Fibroblast of gingiva (primary cell): ENCODE measurements around the gene CCDC197.
A peak's percentile ranks its signal among the peaks of the same experiment; 100 is the strongest.

Experiments
- DNase-seq: peaks from one replicate; pipeline ENCODE4 v3.0.0-alpha.2; 2011; ENCODE audit warnings: low read depth

The CCDC197 gene

DNA sequence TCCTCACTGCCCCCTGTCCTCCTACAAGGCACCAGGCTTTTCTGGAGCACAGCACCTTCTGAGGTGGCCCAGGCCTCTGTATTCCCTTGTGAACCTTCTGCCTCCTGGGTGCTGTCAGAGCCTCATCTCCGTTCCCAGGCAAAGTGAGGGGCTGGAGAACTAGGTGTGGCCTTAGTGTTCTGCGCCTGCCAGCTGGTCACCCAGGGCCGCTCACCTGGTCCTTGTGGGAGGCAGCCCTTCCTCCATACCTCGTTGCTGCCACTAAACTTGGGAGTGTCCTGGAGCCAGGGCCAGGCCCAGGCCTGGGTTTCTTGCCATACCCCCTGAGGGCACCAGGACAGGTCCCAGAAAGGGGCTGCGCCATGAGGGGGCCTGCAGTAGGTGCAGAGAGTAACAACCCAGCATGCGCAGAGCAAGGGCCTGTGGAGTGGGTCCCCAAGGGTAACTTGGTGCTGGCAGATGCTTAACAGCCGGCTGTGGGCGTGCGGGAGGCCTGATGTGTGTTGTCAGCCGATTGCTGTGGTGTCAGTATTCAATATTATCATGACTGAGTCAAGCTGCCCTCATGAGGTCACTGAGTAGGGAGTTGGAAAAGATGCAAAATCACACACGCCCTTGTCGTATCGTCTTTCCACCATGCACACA is 46.1 kb downstream of the CCDC197 start:
- peak; percentile 29 for DNase-seq

DNA sequence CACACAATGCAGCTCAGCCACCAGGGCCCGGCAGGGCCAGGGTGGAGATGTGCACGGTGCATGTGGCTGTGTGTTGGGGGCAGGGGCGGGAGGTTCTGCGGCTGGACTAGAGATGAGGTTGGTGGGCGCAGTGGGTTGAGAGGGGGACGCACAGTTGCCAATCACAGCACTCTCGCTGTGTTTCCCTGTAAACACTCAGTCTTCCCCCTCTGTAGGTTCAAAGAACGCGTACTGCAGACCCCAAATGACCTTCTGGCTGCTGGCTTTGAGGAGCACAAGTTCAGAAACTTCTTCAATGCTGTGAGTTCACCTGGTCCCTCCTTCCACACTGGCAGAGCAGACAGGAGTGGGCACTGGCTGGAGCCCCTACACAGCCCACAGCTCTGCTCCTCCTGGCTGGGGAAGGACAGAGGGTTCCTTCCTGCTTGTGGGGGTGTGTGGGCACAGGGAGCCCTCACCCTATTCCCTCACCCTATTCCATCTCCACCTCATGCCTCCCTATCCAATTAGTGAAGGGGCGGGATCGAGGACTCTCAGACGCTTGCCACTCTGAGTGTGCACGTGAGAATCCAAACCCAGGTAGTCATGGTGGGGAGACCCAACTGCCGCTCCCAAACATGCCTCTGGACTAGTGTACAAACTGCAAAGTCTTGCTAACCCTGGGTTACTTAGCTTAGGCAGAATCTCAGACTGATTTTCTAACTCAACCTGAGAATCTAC is 46.8 kb downstream of the CCDC197 start:
- no peak for DNase-seq

DNA sequence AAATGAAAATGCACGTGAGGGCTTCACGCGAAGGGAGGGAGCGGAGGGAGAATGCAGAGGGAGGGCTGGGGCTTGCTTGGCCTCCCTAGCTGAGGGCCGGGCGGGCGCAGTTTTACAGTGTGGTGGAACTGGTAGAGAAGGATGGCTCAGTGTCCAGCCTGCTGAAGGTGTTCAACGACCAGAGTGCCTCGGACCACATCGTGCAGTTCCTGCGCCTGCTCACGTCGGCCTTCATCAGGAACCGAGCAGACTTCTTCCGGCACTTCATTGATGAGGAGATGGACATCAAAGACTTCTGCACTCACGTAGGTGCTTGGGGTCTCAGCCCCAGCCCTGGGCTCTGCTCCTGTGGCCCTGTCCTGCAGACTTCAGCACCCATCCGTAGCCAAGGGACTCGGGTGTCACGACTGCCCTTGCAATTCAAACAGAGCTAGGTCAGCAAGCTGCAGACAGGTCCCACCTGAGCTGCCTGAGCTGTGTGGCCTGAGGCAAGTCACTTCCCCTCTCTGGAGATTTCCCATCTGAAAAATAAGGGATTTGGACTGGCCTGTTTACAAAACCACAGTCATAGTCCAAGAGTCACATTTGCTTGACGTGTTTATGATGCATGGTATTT is 47.5 kb downstream of the CCDC197 start:
- DNase-seq, result no peak

DNA sequence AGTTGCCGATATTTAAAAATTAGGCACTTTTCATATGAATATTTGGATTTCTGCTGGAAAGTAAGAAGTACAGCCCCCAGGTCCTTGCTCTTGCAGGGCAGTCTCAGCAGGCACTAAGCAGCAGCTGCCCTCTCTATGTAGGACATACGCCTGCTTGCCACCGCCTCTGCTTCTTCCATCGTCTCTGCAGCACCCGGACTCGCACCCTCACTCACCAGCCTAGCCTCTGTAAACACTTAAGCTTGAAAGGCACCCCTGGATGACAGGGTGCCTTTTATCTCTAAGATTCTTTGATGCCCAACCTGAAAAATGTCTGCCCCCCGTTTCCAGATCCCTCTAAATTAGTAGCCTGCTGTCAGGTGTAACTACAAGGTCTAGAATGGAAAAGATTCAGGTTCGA is 48.0 kb downstream of the CCDC197 start:
- no peak for DNase-seq

DNA sequence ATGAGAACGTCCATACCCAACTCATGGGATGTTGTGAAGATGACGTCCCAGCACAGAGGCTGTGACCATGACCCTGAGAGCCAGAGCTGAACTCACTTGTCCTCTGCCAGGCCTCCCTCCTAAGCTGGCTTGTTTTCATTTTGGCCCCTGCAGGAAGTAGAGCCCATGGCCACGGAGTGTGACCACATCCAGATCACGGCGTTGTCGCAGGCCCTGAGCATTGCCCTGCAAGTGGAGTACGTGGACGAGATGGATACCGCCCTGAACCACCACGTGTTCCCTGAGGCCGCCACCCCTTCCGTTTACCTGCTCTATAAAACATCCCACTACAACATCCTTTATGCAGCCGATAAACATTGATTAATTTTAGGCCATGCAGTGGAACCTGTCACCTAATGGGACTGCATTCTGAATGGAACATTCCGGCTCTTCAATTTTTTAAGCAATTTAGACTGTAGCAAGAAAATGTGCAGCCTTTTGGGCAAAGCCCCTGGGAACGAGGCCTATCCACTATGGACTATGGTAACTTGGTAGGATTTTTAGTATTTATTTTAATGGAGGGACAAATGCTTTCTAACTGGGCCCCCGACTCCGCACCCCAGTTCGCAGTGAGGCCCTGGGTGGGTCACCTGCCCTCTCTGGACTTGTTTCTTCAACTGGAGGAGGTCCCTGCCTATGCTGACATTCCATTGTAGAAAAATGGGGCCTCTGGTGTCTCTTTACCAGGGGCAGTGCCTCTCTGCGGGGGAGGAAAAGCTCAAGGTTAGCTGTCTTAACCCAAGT is 48.7 kb downstream of the CCDC197 start:
- DNase-seq, result no peak

DNA sequence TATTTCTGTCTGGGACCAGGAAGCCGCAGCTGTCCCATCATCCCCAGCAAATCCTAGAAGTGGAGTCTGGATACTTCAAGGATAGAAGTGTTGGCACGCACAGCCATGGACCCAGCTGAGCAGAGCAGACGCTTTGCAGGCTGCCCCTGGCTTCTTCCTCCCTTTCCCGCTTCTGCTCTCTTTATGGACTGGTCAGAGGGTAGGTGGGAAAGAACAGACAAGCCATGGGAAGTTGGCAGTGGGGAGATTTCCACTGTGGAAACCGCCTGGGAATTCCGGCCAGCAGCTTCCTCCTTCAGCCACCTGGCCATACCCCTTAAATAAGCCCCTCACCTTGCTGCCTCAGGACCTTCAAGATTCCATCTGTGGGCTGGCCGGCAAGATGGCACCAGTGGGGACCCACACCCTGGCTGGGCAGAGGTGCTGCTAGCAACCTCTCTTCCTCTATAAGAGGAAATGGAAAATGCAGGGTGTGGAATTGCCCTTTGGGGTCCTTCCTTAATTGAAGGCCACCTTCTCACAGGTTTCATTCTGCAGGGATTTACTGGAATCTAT is 49.7 kb downstream of the CCDC197 start:
- no peak for DNase-seq

DNA sequence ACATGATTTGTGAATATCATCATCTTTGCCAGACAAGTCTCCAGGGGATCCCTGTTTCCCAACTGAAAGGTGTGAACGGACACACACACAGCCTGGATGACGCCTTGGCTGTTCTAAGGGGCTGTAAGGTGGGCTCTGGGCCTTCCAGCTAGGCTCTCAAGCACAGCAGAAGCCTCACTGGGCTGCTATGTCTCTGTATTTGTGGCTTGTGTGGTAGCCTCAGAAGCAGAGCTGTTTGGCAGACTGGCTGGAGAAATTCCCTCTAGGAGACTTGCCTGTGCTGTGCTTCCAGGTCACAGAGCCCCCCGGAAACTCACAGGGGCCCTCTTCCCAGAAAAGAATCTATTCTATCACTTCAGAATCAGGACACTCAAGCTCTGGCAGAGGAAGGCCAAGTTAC is 50.5 kb downstream of the CCDC197 start:
- DNase-seq, result no peak

DNA sequence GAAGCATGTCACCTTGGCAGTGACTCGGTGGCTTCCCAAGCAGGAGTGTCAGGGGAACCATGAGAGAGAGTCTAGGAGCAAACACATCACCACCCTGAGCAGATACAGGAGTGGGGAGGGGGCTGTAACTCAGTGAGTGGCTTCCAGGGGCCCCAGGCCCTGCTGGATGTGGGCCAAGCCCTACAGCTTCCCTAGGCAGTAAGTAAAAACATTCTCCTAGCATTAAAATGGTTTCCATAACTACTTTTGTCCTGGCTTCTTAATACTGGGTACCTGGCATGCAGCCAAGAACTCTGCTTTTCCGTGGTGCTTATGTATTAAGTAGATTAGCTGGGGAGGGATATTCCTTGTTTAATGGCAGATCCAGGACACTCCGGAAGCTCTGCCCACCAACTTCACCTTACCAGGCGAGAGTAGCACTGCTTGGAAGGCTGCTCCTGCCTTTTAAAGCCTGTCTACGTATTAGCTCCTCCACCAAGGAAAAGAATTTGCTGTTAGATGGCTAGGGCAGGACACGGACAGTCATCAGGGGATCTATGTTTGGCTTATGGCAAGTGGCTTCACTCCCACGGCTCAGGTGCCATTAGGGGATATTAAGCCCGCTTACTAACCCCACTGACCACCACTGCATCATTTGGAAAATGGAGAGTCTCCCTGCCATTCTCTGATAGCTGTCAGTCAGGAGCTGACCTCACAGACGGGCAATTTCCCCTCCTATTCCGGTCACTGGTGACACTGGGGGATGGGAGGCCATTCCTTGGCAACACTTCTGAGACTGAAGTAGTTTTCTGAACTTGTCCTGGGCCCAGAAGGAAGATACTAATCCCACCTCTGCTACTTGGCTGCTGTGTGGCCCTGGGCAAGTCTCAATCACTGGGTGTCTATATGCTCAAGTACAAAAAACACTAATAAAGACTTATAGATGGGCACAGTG is 51.9 kb downstream of the CCDC197 start:
- DNase-seq, result no peak

DNA sequence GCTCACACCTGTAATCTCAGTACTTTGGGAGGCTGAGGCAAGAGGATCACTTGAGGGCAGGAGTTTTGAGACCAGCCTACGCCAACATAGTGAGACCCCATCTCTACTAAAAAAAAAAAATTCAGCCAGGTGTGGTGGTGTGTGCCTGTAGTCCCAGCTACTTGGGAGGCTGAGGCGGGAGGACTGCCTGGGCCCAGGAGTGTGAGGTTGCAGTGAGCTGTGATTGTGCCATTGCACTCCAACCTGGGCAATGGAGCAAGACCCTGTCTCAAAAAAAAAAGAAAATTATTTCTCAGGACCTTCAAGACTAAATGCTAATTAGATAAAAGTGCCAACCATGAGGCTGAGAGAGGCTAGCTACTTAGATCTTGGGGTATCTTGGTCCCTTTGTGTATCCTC is 52.5 kb downstream of the CCDC197 start:
- no peak for DNase-seq

DNA sequence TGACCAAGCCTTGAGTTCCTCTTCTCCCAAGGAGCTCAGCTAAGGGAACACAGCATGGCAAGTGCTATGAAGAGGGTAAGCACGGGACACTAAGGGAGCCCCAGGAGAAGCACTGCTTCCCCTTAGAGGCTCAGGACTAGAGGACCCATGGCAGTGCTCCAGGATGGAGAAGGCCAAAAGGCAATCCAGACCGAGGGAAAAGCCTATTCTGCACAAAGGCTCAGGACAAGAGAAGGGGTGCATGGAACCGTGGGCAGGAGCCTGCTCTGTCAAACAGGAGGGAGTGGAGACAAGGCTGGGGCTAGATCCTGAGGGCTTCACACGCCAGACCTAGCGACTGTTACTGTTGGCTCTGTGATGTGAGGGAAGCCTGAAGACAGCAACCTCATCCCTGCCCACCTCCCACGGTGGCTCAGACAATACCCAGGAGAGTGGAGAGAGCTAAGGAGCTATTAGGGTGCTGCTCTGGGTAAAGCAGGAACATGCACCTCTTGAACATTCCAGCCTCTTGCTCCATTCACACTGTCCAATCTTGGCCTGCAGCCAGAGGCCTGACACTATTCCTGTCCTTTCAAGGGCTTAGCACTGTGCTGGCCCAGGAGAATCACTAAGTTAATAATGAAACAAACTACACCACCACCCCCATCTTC is 53.3 kb downstream of the CCDC197 start:
- no peak for DNase-seq

DNA sequence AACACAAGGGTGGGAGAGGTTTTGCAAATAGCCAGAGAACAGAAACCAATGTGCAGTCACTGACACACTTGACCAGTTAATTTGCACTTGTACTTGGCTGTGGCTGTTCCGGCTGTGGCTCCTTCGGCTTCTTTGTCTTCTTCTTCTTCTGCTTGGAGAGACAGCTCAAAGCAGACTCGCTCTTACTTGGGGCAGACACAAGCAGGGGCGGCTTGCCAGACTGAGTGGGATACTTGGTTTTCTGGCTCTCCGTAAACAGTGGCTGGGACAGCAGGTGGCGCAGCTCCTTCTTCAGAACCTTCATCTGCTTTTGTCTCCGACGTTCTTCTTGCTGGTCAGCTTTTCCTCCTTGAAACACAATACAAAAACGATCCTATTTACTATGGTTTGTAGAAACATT is 54.0 kb downstream of the CCDC197 start:
- DNase-seq, result peak; percentile 37

DNA sequence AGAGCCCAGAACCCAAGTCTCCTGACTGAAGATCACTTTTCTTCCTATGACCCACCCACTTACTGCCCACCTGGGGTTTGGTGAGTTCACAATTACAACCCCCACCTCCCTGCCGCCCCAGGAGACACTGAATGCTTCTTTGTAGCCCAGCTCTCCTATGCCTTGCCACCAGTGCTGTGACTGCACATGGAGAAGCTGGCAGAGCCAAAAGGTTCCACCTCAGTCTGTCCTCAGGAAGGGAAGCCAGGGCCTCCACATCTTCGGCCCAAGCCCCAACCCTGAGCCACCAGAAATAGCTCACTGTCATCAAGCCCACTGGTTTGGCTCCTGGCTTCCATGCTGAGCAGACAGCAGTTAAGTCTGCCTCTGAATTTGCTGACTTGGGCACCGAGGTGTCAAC is 54.7 kb downstream of the CCDC197 start:
- DNase-seq, result no peak

DNA sequence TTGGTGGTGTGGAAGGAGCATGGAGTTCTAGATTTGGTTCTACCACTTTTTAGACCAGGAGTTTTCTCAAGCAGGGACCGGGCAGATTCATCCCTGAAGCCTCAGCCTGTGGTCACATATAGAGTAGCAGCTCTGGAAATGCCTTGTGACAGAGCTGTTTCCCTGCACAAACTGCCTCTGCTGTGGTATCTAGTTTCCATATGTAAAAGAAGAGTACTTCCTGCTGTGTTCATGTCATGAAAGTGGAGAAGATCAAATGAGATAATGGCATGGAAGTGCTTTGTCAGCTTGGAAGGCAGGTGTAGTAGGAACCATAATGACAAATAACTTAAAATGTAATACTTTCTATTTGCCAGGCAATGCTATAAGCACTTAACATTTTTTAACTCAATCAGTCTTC is 55.1 kb downstream of the CCDC197 start:
- DNase-seq, result no peak

DNA sequence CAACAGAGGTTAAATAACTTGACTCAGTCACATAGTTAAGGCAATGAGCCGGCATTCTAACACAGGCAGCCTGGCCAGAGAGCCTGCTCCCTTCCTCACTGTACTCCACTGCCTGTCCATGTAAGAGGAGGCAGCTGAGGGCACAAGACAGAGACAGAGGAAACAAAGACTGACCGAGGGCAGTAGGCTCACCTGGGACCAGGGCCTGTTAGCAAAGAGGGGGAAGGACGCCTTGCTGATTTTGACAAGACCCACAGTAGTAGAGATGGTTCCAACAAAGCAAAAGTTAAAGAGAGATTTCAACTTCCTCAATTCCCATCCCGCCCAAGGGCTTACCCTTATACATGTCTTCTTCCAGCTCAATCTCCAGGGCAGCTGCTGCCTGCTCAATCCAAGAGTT is 55.6 kb downstream of the CCDC197 start:
- no peak for DNase-seq

DNA sequence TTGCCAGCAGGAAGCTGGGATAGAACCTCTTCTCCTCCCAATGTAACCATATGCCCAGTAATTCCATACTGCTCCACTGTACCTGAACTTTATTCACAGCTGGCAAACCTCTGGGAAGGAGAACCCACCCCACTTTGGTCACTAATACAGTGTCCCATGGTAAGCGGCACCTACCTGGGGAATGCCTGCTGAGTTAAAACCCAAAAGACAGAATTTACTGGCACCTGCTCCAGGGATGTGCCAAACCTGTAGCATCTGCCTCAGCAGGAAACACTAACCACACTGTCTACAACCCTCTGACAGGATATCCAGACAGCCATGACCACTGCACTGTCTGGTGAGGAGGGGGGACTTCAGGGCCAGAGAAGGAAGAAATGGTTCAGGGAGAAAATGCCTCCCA is 57.3 kb downstream of the CCDC197 start:
- DNase-seq, result no peak

DNA sequence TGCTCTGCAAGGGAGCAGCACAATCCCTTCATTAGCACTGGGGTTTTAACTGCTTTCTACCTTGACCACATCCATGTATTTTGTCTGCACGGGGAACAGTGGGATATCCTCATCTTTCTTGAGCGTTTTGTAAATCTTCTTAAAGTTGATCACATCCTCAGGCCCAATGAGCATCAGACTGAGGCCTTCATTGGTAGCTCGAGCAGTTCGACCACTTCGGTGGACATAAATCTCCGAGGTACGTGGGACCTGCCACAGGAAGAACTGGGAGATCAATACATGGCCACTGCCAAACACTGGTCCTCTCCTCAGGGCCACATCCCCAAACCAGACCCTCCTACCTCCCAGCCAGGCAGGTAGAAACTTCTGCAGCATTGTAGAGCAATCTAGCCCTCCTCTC is 57.8 kb downstream of the CCDC197 start:
- no peak for DNase-seq

DNA sequence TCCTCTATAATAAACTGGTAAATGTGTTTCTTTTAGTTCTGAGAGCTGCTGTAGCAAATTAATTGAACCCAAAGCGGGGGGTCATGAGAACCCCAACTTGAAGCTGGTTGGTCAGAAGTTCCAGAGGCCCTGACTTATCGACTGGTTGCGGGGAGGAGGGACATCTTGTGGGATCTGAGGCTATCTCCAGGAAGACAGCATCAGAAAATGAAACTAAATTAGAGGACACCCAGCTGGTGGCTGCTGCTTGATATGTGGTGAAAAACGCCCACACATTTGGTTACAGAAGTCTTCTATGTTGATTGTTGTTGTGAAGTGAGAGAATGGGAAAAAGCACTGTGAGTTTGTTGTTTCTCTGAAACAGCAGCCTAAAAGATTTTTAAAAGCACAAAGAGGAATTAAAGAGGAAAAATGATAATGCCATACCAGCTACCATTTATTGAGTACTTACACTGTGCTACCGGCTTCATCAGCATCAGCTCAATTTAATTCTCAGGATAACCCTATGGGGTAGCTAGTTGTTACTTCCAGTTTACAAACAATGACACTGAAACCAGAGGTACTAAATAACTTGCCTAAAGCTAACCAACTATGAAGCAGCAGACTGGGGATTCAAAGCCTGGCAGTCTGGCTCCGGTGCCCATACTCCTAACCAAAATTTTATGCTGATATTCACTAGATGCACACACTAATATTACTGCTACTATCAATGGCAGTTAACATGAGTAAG is 59.6 kb downstream of the CCDC197 start:
- no peak for DNase-seq

DNA sequence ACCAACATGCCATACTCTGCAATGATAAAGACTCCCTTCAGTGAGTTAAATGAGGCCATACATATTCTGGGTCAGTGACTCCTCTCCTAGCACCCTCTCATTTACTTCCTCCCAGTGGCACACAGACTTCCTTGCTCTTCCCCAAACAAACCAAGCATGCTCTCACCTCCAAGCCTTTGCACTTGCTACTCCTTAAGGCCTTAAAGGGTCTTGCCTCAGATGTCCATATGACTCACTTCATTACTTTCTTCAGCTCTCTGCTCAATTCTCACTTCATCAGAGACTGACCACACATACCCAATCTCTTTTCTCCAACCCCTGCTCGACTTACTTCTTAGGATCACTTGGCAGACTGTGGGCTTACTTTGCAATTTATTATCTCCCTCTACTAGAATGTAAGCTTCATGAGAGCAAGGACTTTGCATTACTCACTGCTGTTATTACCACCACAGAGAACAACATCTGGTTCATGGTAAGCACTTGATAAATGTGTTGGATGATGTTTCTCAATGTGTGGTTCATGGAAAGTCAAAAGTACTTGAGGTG is 61.1 kb downstream of the CCDC197 start:
- no peak for DNase-seq
